Activated CD4-positive, alpha-beta memory T cell treated with anti-CD3 and anti-CD28 coated beads, Interleukin-2, amount 10 ng/mL, durations not matched to agents 7 days and 5 days (primary cell): ENCODE results near the gene PYCARD. TPM values are rescaled to one million over a fixed set of nuclear protein-coding genes. Genes with fewer than 3 reads are reported as not detected.
"Not testable (repeated sequence)": the region's sequence is repeated elsewhere in the genome, so short reads cannot be mapped to it uniquely, and the experiment has no call there.

Source experiments
- CTCF ChIA-PET: fragments of 350-600 bp; sonication (Branson Sonifier 250); formaldehyde crosslinking; loops from one replicate; lab custom pipeline; 2021; ENCODE audit warnings: antibody characterized with exemption, inconsistent platforms; lab: Charles Lee
- POLR2A ChIA-PET: fragments of 350-600 bp; sonication (Branson Sonifier 250); formaldehyde crosslinking; loops from one replicate; lab custom pipeline; 2021; ENCODE audit warnings: antibody characterized with exemption; lab: Charles Lee
- DNase-seq: peaks from one replicate; pipeline ENCODE4 v3.0.0-alpha.2; 2020
- H3K27ac Mint-ChIP-seq: one replicate; pipeline ENCODE4 v1.8.0; 2021; ENCODE audit warnings: mild to moderate bottlenecking, mixed read lengths
- H3K27me3 Mint-ChIP-seq: one replicate; pipeline ENCODE4 v1.8.0; 2021; ENCODE audit warnings: mixed read lengths
- H3K36me3 Mint-ChIP-seq: one replicate; pipeline ENCODE4 v1.8.0; 2021; ENCODE audit warnings: low read depth, mixed read lengths
- H3K4me1 Mint-ChIP-seq: one replicate; pipeline ENCODE4 v1.8.0; 2021; ENCODE audit warnings: mixed read lengths
- H3K4me3 Mint-ChIP-seq: one replicate; pipeline ENCODE4 v1.8.0; 2021; ENCODE audit warnings: mild to moderate bottlenecking, mixed read lengths
- H3K9me3 Mint-ChIP-seq: one replicate; pipeline ENCODE4 v1.8.0; 2021; ENCODE audit warnings: mixed read lengths
- total RNA-seq, 2 experiments: library from RNA; stranded (reverse); gene quantifications; one replicate each; pipeline ENCODE4 v1.2.3, GENCODE V29; 2021

PYCARD gene
- total RNA-seq, 2 experiments from 2014 or later = 96.1 to 102 TPM

GRCh38 chr16:31206776-31207175, 4.2 kb upstream of the PYCARD start:
- DNase-seq = no peak
- H3K27me3 Mint-ChIP-seq = peaks cover 6% of the 10 kb centered on the region
- no peaks in the 10 kb centered on the region for H3K9me3 Mint-ChIP-seq
- H3K27ac Mint-ChIP-seq = no peak overlapping the region
- POLR2A ChIA-PET = interaction anchor here (1.5 kb wide), 1 partner anchor 10 kb away, joined by 3 read pairs; the partner anchor contains the start of gene PYDC1
- CTCF ChIA-PET = no interaction called here
- peaks cover 33% of the 10 kb centered on the region for H3K4me1 Mint-ChIP-seq
- H3K4me3 Mint-ChIP-seq = no peak overlapping the region
- peaks cover 5% of the 10 kb centered on the region for H3K36me3 Mint-ChIP-seq

DNA sequence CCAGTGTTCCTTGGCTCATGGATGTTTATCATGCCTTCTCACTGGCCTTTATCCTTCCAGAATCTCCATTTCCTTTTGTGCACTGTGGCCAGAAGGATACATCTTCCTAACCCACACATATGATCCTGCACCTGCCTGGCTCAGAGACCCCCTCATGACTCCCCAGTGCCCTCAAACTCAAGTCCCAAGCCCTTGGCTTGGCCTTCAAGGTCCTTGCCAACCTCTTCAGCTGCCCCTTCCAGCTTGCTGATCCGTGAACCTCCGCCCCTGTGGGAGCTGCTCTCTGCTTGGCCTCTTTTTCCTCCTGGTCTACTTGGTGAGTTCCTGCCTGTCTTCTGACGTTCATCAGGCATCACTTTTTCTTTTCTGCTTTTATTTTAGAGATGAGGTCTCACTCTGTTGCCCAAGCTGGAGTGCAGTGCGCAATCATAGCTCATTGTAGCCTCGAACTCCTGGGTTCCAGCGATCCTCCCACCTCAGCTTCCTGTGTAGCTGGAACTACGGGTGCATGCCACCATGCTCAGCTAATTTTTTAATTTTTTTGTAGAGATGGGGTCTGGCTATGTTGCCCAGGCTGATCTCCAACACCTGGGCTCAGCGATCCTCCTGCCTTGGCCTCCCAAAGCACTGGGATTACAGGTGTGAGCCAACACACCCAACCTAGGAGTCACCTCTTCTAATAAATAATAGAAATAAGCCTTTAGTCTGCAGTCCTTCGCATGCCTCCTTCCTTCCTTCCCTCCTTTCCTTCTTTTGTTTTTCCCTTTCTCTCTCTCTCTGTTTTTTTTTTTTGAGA, 2.5 kb upstream of the PYCARD start:
- Mint-ChIP-seq H3K4me3 (no peak overlapping the region), H3K4me1 (peaks cover 40% of the 10 kb centered on the region), H3K36me3 (peaks cover 14% of the 10 kb centered on the region), H3K9me3 (no peaks in the 10 kb centered on the region), H3K27ac (peak overlapping the region; percentile 25), H3K27me3 (peaks cover 5% of the 10 kb centered on the region)
- CTCF ChIA-PET = interaction anchor here (0.7 kb wide), 1 partner anchor 132 kb away, joined by 3 read pairs; no protein-coding TSS in a partner anchor
- no peak for DNase-seq
- POLR2A ChIA-PET = interaction anchor here (0.7 to 5.2 kb wide), 3 partner anchors 10 to 26 kb away, joined by 3 to 75 read pairs (median 45); partner anchors contain the start of genes FUS, PYDC1 and TRIM72

- H3K9me3 Mint-ChIP-seq = no peaks in the 10 kb centered on the region
- H3K27ac Mint-ChIP-seq = peak overlapping the region; percentile 79
- ChIA-PET CTCF (interaction anchor here (0.6 to 4.2 kb wide), 23 partner anchors 8 to 675 kb away, joined by 3 to 38 read pairs (median 5); partner anchors contain the start of genes ITGAX, PYDC1, TRIM72 and ZNF843), POLR2A (interaction anchor here (0.6 to 5.2 kb wide), 34 partner anchors 8 to 672 kb away, joined by 3 to 76 read pairs (median 4); partner anchors contain the start of genes ARMC5, FUS, ITGAM and PYDC1)
- peaks cover 64% of the 10 kb centered on the region for H3K4me1 Mint-ChIP-seq
- H3K4me3 Mint-ChIP-seq = peak overlapping the region; percentile 87
- DNase-seq = peak; percentile 55
- peaks cover 4% of the 10 kb centered on the region for H3K27me3 Mint-ChIP-seq
- peaks cover 40% of the 10 kb centered on the region for H3K36me3 Mint-ChIP-seq
These were observed 762 bp downstream of the PYCARD start for GRCh38 chr16:31201582-31202413.

DNA sequence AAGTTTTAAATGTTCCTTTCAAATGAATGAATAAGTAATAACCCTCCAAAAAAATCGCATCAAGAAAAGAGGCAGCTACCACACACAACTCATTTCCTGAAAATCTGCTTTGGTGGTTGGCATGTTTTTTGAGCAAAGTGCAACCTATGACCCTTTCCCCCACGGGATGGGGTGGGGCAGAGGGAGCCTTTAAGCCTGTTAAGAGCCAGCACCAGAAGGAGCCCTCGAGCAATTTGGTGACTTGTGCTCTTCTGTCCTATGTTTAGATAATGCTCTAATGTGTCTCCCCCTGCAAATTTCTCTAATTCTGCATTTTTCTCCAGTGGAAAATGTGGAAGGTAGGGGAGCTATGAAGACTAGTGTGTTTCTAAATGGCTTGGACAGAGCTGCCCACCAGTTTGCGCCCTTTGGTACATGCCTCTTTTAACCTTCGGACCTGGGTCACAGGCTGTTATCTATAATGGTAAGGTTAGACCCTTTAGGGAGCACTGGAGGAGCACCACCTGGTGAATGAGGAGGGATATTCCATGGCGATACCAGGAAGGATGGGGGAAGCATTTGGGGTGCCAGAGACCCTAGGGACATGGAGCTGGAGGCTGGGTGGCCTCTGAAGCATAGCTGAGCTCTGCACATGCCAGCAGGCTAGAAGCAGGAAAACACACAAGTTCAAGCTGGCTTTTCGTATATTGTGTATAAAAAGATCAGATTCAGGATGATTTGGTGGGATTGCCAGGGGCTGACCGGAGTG, 1.6 kb downstream of the PYCARD start:
- peak; percentile 80 for DNase-seq
- Mint-ChIP-seq H3K27ac (peak overlapping the region; percentile 79), H3K9me3 (no peaks in the 10 kb centered on the region), H3K4me3 (peak overlapping the region; percentile 87), H3K27me3 (no peaks in the 10 kb centered on the region), H3K36me3 (peaks cover 48% of the 10 kb centered on the region), H3K4me1 (peaks cover 69% of the 10 kb centered on the region)
- ChIA-PET CTCF (interaction anchor here (0.6 to 4.2 kb wide), 25 partner anchors 9 to 668 kb away, joined by 3 to 38 read pairs (median 5); partner anchors contain the start of genes FUS, PYDC1 and ZNF843), POLR2A (interaction anchor here (0.7 to 5.2 kb wide), 25 partner anchors 8 to 673 kb away, joined by 3 to 76 read pairs (median 4); partner anchors contain the start of genes ARMC5, FUS, ITGAM and PYDC1)

DNA sequence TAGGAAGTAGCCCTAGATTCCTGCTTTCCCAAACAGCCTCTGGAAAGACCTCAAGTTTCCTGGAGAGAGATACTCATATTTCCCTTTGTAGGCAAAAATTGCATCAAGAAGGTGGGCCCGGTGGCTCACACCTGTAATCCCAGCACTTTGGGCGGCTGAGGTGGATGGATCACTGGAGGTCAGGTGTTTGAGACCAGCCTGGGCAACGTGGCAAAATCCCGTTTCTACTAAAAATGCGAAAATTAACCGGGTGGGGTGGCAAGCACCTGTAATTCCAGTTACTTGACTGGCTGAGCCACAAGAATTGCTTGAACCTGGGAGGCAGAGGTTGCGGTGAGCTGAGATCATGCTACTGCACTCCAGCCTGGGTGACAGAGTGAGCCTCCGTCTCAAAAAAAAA, 2.4 kb downstream of the PYCARD start:
- Mint-ChIP-seq H3K36me3 (peaks cover 54% of the 10 kb centered on the region), H3K27ac (peak overlapping the region; percentile 47), H3K4me1 (peaks cover 67% of the 10 kb centered on the region)
- CTCF ChIA-PET = interaction anchor here (0.6 to 4.2 kb wide), 17 partner anchors 10 to 669 kb away, joined by 3 to 38 read pairs (median 5); partner anchors contain the start of genes FUS, PYDC1 and ZNF843
- not testable (repeated sequence) for H3K27me3 Mint-ChIP-seq, H3K9me3 Mint-ChIP-seq, H3K4me3 Mint-ChIP-seq, DNase-seq
- POLR2A ChIA-PET = interaction anchor here (1.3 to 5.2 kb wide), 10 partner anchors 10 to 259 kb away, joined by 3 to 76 read pairs (median 31); partner anchors contain the start of genes ARMC5, FUS, PYDC1 and TRIM72

- POLR2A ChIA-PET = interaction anchor here (2.8 to 9.0 kb wide), 4 partner anchors 10 to 183 kb away, joined by 10 to 77 read pairs (median 42); partner anchors contain the start of gene FUS
- CTCF ChIA-PET = interaction anchor here (1.2 to 1.9 kb wide), 6 partner anchors 9 to 261 kb away, joined by 3 to 7 read pairs (median 4); partner anchors contain the start of gene FUS
- Mint-ChIP-seq H3K4me1 (peaks cover 66% of the 10 kb centered on the region), H3K9me3 (no peaks in the 10 kb centered on the region), H3K4me3 (no peak overlapping the region), H3K36me3 (peaks cover 55% of the 10 kb centered on the region), H3K27ac (peak overlapping the region; percentile 47), H3K27me3 (no peaks in the 10 kb centered on the region)
- DNase-seq = no peak
These were observed 3.0 kb downstream of the PYCARD start for GRCh38 chr16:31199430-31200041.

DNA sequence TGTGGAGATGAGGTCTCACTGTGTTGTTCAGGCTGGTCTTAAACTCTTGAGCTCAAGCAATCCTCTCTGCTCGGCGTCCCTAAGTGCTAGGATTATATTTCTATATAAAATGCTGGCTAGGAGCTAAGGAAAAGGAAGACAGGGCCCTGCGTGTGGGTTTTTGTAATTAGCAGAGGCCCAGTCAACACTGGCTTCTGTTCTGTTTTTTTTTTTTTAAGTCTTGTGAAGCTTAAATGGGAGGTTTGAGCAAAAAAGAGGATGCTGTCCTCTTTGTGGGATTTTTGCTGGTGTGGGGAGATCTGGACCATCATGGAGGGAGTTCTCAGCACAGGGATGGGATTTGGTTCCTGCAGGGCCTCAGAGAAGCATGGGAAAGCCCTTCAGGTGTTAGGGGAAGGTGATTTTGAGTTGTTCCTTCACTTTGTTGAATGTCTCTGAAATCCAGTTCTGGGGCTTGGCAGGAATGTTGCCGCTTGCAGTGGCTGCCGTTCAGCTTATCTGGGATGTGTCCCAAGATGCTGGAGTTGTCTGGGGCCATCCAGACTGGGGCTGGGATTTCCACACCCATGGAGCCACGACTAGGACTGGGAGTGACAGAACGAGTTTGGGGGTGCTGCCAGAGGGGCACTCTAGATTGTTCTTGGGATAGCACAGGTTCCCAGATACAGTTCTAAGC, 4.2 kb downstream of the PYCARD start:
- Mint-ChIP-seq H3K4me1 (peaks cover 65% of the 10 kb centered on the region), H3K27me3 (no peaks in the 10 kb centered on the region)
- POLR2A ChIA-PET = interaction anchor here (3.0 to 9.0 kb wide), 3 partner anchors 9 to 19 kb away, joined by 13 to 77 read pairs (median 42); partner anchors contain the start of gene FUS

GRCh38 chr16:31196324-31197088, 6.1 kb downstream of the PYCARD start:
- no peak overlapping the region for H3K4me3 Mint-ChIP-seq
- peaks cover 76% of the 10 kb centered on the region for H3K36me3 Mint-ChIP-seq
- H3K9me3 Mint-ChIP-seq = no peaks in the 10 kb centered on the region
- no peak for DNase-seq
- peak overlapping the region; percentile 35 for H3K27ac Mint-ChIP-seq
- CTCF ChIA-PET = no interaction called here
- POLR2A ChIA-PET = interaction anchor here (0.6 to 9.0 kb wide), 6 partner anchors 12 to 261 kb away, joined by 3 to 77 read pairs (median 4); partner anchors contain the start of gene FUS
- H3K4me1 Mint-ChIP-seq = peaks cover 66% of the 10 kb centered on the region
- H3K27me3 Mint-ChIP-seq = no peaks in the 10 kb centered on the region

More for the DNA sequence above, 4.2 kb downstream of the PYCARD start:
- CTCF ChIA-PET = interaction anchor here (0.8 to 1.8 kb wide), 4 partner anchors 9 to 187 kb away, joined by 3 to 4 read pairs (median 3); no protein-coding TSS in a partner anchor
- H3K4me3 Mint-ChIP-seq = no peak overlapping the region
- no peaks in the 10 kb centered on the region for H3K9me3 Mint-ChIP-seq
- H3K27ac Mint-ChIP-seq = peak overlapping the region; percentile 71
- no peak for DNase-seq
- peaks cover 64% of the 10 kb centered on the region for H3K36me3 Mint-ChIP-seq

DNA sequence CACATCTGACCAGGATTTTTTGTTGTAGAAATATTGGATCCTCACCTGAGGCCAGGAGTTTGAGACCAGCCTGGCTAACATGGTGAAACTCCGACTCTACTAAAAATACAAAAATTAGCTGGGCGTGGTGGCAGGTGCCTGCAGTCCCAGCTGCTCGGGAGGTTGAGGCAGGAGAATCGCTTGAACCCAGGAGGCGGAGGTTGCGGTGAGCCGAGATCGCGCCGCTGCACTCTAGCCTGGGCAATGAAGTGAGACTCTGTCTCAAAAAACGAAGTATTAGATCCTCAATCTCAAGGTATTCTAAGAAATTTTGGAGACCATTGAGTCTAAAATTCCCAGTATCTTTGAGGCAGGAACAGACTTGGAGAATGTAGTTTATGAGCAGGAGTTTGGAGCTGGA, 6.7 kb downstream of the PYCARD start:
- CTCF ChIA-PET, H3K27ac Mint-ChIP-seq, H3K27me3 Mint-ChIP-seq, H3K9me3 Mint-ChIP-seq, H3K4me3 Mint-ChIP-seq, DNase-seq: not testable (repeated sequence)
- H3K36me3 Mint-ChIP-seq = peaks cover 76% of the 10 kb centered on the region
- POLR2A ChIA-PET = interaction anchor here (0.6 to 9.0 kb wide), 5 partner anchors 11 to 137 kb away, joined by 3 to 77 read pairs (median 4); partner anchors contain the start of gene FUS
- peaks cover 63% of the 10 kb centered on the region for H3K4me1 Mint-ChIP-seq

DNA sequence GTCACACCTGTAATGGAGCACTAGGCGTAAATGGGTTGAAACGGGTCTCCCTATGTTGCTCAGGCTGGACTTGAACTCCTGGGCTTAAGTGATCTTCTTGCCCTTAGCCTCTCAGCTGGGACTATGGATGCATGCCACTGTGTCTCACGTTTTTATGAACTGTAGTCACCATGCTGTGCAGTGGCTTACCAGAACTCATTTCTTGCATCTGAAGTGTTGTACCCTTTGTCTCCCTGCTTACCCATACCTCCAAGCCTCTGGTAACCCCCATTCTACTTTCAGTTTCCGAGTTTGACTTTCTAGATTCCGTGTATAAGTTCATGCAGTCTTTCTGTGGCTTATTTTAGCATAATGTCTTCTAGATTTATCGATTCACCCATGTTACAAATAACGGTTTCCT, 7.7 kb downstream of the PYCARD start:
- ChIA-PET CTCF (no interaction called here), POLR2A (interaction anchor here (1.2 to 9.0 kb wide), 4 partner anchors 10 to 138 kb away, joined by 4 to 77 read pairs (median 50); partner anchors contain the start of gene FUS)
- peaks cover 65% of the 10 kb centered on the region for H3K4me1 Mint-ChIP-seq
- peak overlapping the region; percentile 42 for H3K27ac Mint-ChIP-seq
- no peaks in the 10 kb centered on the region for H3K9me3 Mint-ChIP-seq
- peaks cover 84% of the 10 kb centered on the region for H3K36me3 Mint-ChIP-seq
- no peaks in the 10 kb centered on the region for H3K27me3 Mint-ChIP-seq
- DNase-seq = no peak
- no peak overlapping the region for H3K4me3 Mint-ChIP-seq
